Fibroblast of lung (primary cell): ENCODE measurements around the gene PGF. TPM values are rescaled to one million over a fixed set of nuclear protein-coding genes. Genes with fewer than 3 reads are reported as not detected.

Experiments used
- DNase-seq, 2 donors: peaks; one replicate each; pipeline versions ENCODE4 v3.0.0 to v3.0.0-alpha.2; 2010; ENCODE audit warnings: low read depth in 2 of 2
- H2AFZ ChIP-seq: 2 replicates; pipeline ENCODE4 v1.5.1; 2012; ENCODE audit warnings: low read length, control low read depth, inconsistent platforms
- H3K27ac ChIP-seq: 2 replicates; pipeline ENCODE4 v1.5.1; 2011; ENCODE audit warnings: low read length, control low read depth; ENCODE audit not compliant: insufficient read depth
- H3K27me3 ChIP-seq: 2 replicates; pipeline ENCODE4 v1.5.1; 2011; ENCODE audit warnings: mild to moderate bottlenecking, low read length; ENCODE audit not compliant: control insufficient read depth, insufficient read depth
- H3K36me3 ChIP-seq: 2 replicates; pipeline ENCODE4 v1.5.1; 2011; ENCODE audit warnings: low read length; ENCODE audit not compliant: control insufficient read depth, insufficient read depth
- H3K4me1 ChIP-seq: 2 replicates; pipeline ENCODE4 v1.5.1; 2011; ENCODE audit warnings: low read length; ENCODE audit not compliant: control insufficient read depth, insufficient read depth; ENCODE audit errors: extremely low read depth
- H3K4me2 ChIP-seq: 2 replicates; pipeline ENCODE4 v1.5.1; 2011; ENCODE audit warnings: low read length, control low read depth; ENCODE audit not compliant: insufficient read depth; ENCODE audit errors: extremely low read depth
- H3K4me3 ChIP-seq, 4 experiments: fragments of 200-600 bp in 1 of 4; sonication (generic) in 1 of 4; replicated peaks in 1 of 4; 2 replicates each; pipeline ENCODE4 v1.5.1; 2011 to 2016; ENCODE audit warnings: low read length in 4 of 4, low read depth in 3 of 4, mild to moderate bottlenecking in 3 of 4, control low read depth in 2 of 4, inconsistent platforms in 1 of 4, mixed read lengths in 1 of 4; ENCODE audit not compliant: insufficient read depth in 1 of 4; ENCODE audit errors: control extremely low read depth in 1 of 4
- H3K79me2 ChIP-seq: 2 replicates; pipeline ENCODE4 v1.5.1; 2012; ENCODE audit warnings: mild to moderate bottlenecking, low read length, inconsistent platforms; ENCODE audit not compliant: control insufficient read depth, insufficient read depth
- H3K9ac ChIP-seq: 2 replicates; pipeline ENCODE4 v1.5.1; 2011; ENCODE audit warnings: mild to moderate bottlenecking, low read length, control low read depth; ENCODE audit not compliant: insufficient read depth
- H3K9me3 ChIP-seq: 2 replicates; pipeline ENCODE4 v1.5.1; 2012; ENCODE audit warnings: low read depth, low read length; ENCODE audit not compliant: control insufficient read depth, insufficient read depth
- H4K20me1 ChIP-seq: 2 replicates; pipeline ENCODE4 v1.5.1; 2011; ENCODE audit warnings: low read length; ENCODE audit not compliant: control insufficient read depth, insufficient read depth; ENCODE audit errors: extremely low read depth
- CTCF ChIP-seq, 2 donors: IDR thresholded peaks in 1 of 2; conservative IDR thresholded peaks in 1 of 2; 1 replicate in 1 of 2; 2 replicates in 1 of 2; pipeline ENCODE4 v1.5.1; 2011 to 2012; ENCODE audit warnings: low read length in 2 of 2, control low read depth in 1 of 2, inconsistent platforms in 1 of 2, low read depth in 1 of 2, mild to moderate bottlenecking in 1 of 2
- EZH2 ChIP-seq: IDR thresholded peaks from 2 replicates; pipeline ENCODE4 v1.5.1; 2012; ENCODE audit warnings: low read length, control low read depth, mild to moderate bottlenecking; ENCODE audit errors: missing control alignments
- polyA plus RNA-seq, 2 donors: library from polyadenylated mRNA; depleted of rRNA in 1 of 2; stranded (reverse) in 1 of 2; unstranded in 1 of 2; fragments of >200 nt; gene quantifications; 2 replicates each; pipeline ENCODE4 v1.2.1, GENCODE V29; 2011 to 2012; ENCODE audit warnings: missing spikeins in 1 of 2
- total RNA-seq: library from RNA; depleted of rRNA; stranded (reverse); fragments of >200 nt; gene quantifications from 2 replicates; pipeline ENCODE4 v1.2.1, GENCODE V29; 2014

PGF gene
- total and polyA plus RNA-seq, 2 donors (not counting 1 experiment from before 2014, with no cell fraction given) = 1.1 to 7.6 TPM

- no peak overlapping the region for H3K9ac ChIP-seq
- H4K20me1 ChIP-seq = no peaks in the 10 kb centered on the region
- H3K4me1 ChIP-seq = peaks cover 6% of the 10 kb centered on the region
- no peak overlapping the region for H3K27ac ChIP-seq
- H2AFZ ChIP-seq = no peak overlapping the region
- H3K4me3 ChIP-seq = no peak overlapping the region
- no peak for DNase-seq
- H3K79me2 ChIP-seq = no peaks in the 10 kb centered on the region
- no peaks in the 10 kb centered on the region for H3K27me3 ChIP-seq
- peaks cover 6% of the 10 kb centered on the region for H3K36me3 ChIP-seq
- TF ChIP-seq EZH2 (no peak), CTCF (conservative IDR thresholded peaks at IDR 0.05 in 1 of 2, IDR thresholded peaks at IDR 0.05 in 1 of 2; ENCODE audit: low read depth in 1 of 2, low read length in 2 of 2) (no peak)
- no peaks in the 10 kb centered on the region for H3K9me3 ChIP-seq
- H3K4me2 ChIP-seq = no peak overlapping the region
Observed at GRCh38 chr14:74908861-74909341, 46.5 kb downstream of the PGF start.

GRCh38 chr14:74907744-74908143 is 47.7 kb downstream of the PGF start:
- TF ChIP-seq EZH2 (no peak), CTCF (conservative IDR thresholded peaks at IDR 0.05 in 1 of 2, IDR thresholded peaks at IDR 0.05 in 1 of 2; ENCODE audit: low read depth in 1 of 2, low read length in 2 of 2) (no peak)
- Histone ChIP-seq H3K27ac (no peak overlapping the region), H3K4me3 (no peak overlapping the region), H3K36me3 (peaks cover 11% of the 10 kb centered on the region), H3K27me3 (no peaks in the 10 kb centered on the region), H3K9ac (no peak overlapping the region), H4K20me1 (no peaks in the 10 kb centered on the region), H3K79me2 (no peaks in the 10 kb centered on the region), H2AFZ (no peak overlapping the region), H3K9me3 (no peaks in the 10 kb centered on the region), H3K4me1 (peaks cover 6% of the 10 kb centered on the region), H3K4me2 (no peak overlapping the region)
- DNase-seq = no peak

GRCh38 chr14:74906925-74907521 is 48.4 kb downstream of the PGF start:
- Histone ChIP-seq H3K9me3 (no peaks in the 10 kb centered on the region), H3K27me3 (no peaks in the 10 kb centered on the region), H3K79me2 (no peaks in the 10 kb centered on the region), H3K9ac (no peak overlapping the region), H3K4me1 (peaks cover 6% of the 10 kb centered on the region), H4K20me1 (no peaks in the 10 kb centered on the region), H3K27ac (no peak overlapping the region), H3K36me3 (peaks cover 13% of the 10 kb centered on the region), H3K4me3 (no peak overlapping the region), H3K4me2 (no peak overlapping the region), H2AFZ (no peak overlapping the region)
- no peak for DNase-seq
- no peak for TF ChIP-seq EZH2
